Left lung (tissue), 10 donors: Measurements from ENCODE around the gene AUTS2. TPM values are rescaled to one million over a fixed set of nuclear protein-coding genes. Genes with fewer than 3 reads are reported as not detected.

Source experiments
- ATAC-seq: fragments of 200-7000 bp; cut with Tn5 transposase; one replicate; pipeline ENCODE4 v1.9.1; 2020; ENCODE audit warnings: moderate library complexity
- DNase-seq, 4 donors: peaks; one replicate each; pipeline ENCODE4 v3.0.0-alpha.2; 2013 to 2020
- H3K27ac ChIP-seq, 2 donors: fragments of 200-600 bp; sonication (generic) in 1 of 2; one replicate each; pipeline versions ENCODE4 v1.5.0 to v1.8.0; 2020 to 2021
- H3K27me3 ChIP-seq, 2 donors: fragments of 200-600 bp; sonication (generic) in 1 of 2; one replicate each; pipeline versions ENCODE4 v1.5.0 to v1.8.0; 2020 to 2021
- H3K36me3 ChIP-seq, 2 donors: fragments of 200-600 bp; sonication (generic) in 1 of 2; one replicate each; pipeline versions ENCODE4 v1.5.0 to v1.8.0; 2020 to 2021
- H3K4me1 ChIP-seq, 2 donors: fragments of 200-600 bp; one replicate each; pipeline ENCODE4 v1.8.0; 2021
- H3K4me3 ChIP-seq, 2 donors: fragments of 200-600 bp; sonication (generic) in 1 of 2; one replicate each; pipeline versions ENCODE4 v1.5.0 to v1.8.0; 2020 to 2021; ENCODE audit warnings: mild to moderate bottlenecking in 1 of 2
- H3K9me3 ChIP-seq, 2 donors: fragments of 200-600 bp; sonication (generic) in 1 of 2; one replicate each; pipeline versions ENCODE4 v1.5.0 to v1.8.0; 2020 to 2021
- CTCF ChIP-seq, 2 donors: fragments of 200-600 bp; sonication (generic) in 1 of 2; IDR thresholded peaks; one replicate each; pipeline versions ENCODE4 v1.5.0 to v1.8.0; 2021; ENCODE audit warnings: antibody characterized with exemption in 2 of 2
- intact Hi-C, 2 donors: fragments of 100-400 bp; cut with DNase I; formaldehyde crosslinking; loops; one replicate each; pipeline versions ENCODE4 v1.11.2 to v1.14.2; 2022
- polyA plus RNA-seq, 6 donors: library from polyadenylated mRNA; unstranded; fragments of 120-200 nt; gene quantifications; one replicate each; pipeline ENCODE4 v1.2.1, GENCODE V29; 2013; ENCODE audit not compliant: insufficient read length in 6 of 6
- total RNA-seq, 2 donors: library from RNA; stranded (reverse); fragmentation: NEBNext Ultra II Directional; extraction: Animal tissue kit (Norgen Biotek cat#: 25700); gene quantifications; one replicate each; pipeline ENCODE4 v1.2.1, GENCODE V29; 2021
- donor health status: DM: no; HTN: yes; CAD: no.
- donor health status: DM: no; HTN: no; CAD: no.

The AUTS2 gene
- total and polyA plus RNA-seq, 8 donors, result 40.4 to 119 (median 103) TPM

GRCh38 chr7:70595755-70596597 is 997.7 kb downstream of the AUTS2 start:
- DNase-seq (peak in 1 of 4 donors; percentile 77), ATAC-seq (peak; percentile 64)
- Histone ChIP-seq H3K4me1 (no peaks in the 10 kb centered on the region), H3K9me3 (peaks cover 0 to 2% of the 10 kb centered on the region in 2 donors), H3K27me3 (peaks cover 0 to 39% of the 10 kb centered on the region in 2 donors), H3K27ac (no peak overlapping the region), H3K4me3 (peak overlapping the region; percentile 13 to 17), H3K36me3 (no peaks in the 10 kb centered on the region)
- intact Hi-C loops, result no loop called here
- TF ChIP-seq CTCF (IDR thresholded peaks at IDR 0.05), result no peak

- H3K36me3 ChIP-seq, result no peaks in the 10 kb centered on the region
- H3K4me3 ChIP-seq, result peak overlapping the region in 1 of 2 donors; percentile 17
- no peaks in the 10 kb centered on the region for H3K4me1 ChIP-seq
- H3K27me3 ChIP-seq, result peaks cover 0 to 39% of the 10 kb centered on the region in 2 donors
- no peak overlapping the region for H3K27ac ChIP-seq
- no peak for ATAC-seq
- intact Hi-C loops, result no loop called here
- TF ChIP-seq CTCF (IDR thresholded peaks at IDR 0.05), result no peak
- H3K9me3 ChIP-seq, result peaks cover 0 to 6% of the 10 kb centered on the region in 2 donors
- DNase-seq, result no peak
Observed at GRCh38 chr7:70596598-70596913, 998.3 kb downstream of the AUTS2 start.

- no peak for TF ChIP-seq CTCF (IDR thresholded peaks at IDR 0.05)
- H3K4me1 ChIP-seq, result no peaks in the 10 kb centered on the region
- H3K27ac ChIP-seq, result no peak overlapping the region
- H3K9me3 ChIP-seq, result peaks cover 0 to 8% of the 10 kb centered on the region in 2 donors
- DNase-seq (no peak), ATAC-seq (no peak)
- H3K36me3 ChIP-seq, result no peaks in the 10 kb centered on the region
- intact Hi-C loops, result no loop called here
- no peak overlapping the region for H3K4me3 ChIP-seq
- H3K27me3 ChIP-seq, result peaks cover 0 to 39% of the 10 kb centered on the region in 2 donors
Observed at GRCh38 chr7:70597066-70597465, 998.8 kb downstream of the AUTS2 start.

GRCh38 chr7:70598976-70599375 is 1000.7 kb downstream of the AUTS2 start:
- Histone ChIP-seq H3K36me3 (no peaks in the 10 kb centered on the region), H3K4me1 (no peaks in the 10 kb centered on the region), H3K27ac (no peak overlapping the region), H3K27me3 (peaks cover 0 to 39% of the 10 kb centered on the region in 2 donors), H3K9me3 (peaks cover 0 to 8% of the 10 kb centered on the region in 2 donors), H3K4me3 (no peak overlapping the region)
- peak in 1 of 4 donors; percentile 50 for DNase-seq
- peak; percentile 79 for ATAC-seq
- no peak for TF ChIP-seq CTCF (IDR thresholded peaks at IDR 0.05)
- intact Hi-C loops, result no loop called here

- Histone ChIP-seq H3K27ac (no peak overlapping the region), H3K4me3 (no peak overlapping the region)
- intact Hi-C loops, result no loop called here
Observed at GRCh38 chr7:70599446-70600190, 1001.3 kb downstream of the AUTS2 start.

More at GRCh38 chr7:70599446-70600190, 1001.3 kb downstream of the AUTS2 start:
- Histone ChIP-seq H3K4me1 (no peaks in the 10 kb centered on the region), H3K36me3 (no peaks in the 10 kb centered on the region), H3K9me3 (peaks cover 0 to 11% of the 10 kb centered on the region in 2 donors), H3K27me3 (peaks cover 0 to 33% of the 10 kb centered on the region in 2 donors)
- no peak for TF ChIP-seq CTCF (IDR thresholded peaks at IDR 0.05)
- DNase-seq (no peak), ATAC-seq (peak; percentile 67)
